Spleen (tissue), 11 donors: Measurements from ENCODE around the gene JOSD1. TPM values are rescaled to one million over a fixed set of nuclear protein-coding genes. Genes with fewer than 3 reads are reported as not detected.
A peak's percentile ranks its signal among the peaks of the same experiment; 100 is the strongest.

Experiments used
- DNase-seq: peaks from one replicate; pipeline ENCODE4 v3.0.0-alpha.2; 2020
- H3K27ac ChIP-seq, 8 donors: fragments of 200-600 bp; sonication (generic) in 7 of 8; 1 replicate in 4 of 8; 2 replicates in 4 of 8; pipeline versions ENCODE4 v1.5.0 to v1.8.0; 2016 to 2021; ENCODE audit warnings: inconsistent platforms in 4 of 8, mild to moderate bottlenecking in 4 of 8, moderate library complexity in 1 of 8
- H3K27me3 ChIP-seq, 7 donors: fragments of 200-600 bp; sonication (generic) in 6 of 7; replicated peaks in 1 of 7; 1 replicate in 4 of 7; 2 replicates in 3 of 7; pipeline versions ENCODE4 v1.5.0 to v1.8.0; 2016 to 2021; ENCODE audit warnings: inconsistent platforms in 3 of 7, mild to moderate bottlenecking in 1 of 7
- H3K36me3 ChIP-seq, 6 donors: fragments of 200-600 bp; sonication (generic) in 5 of 6; 1 replicate in 4 of 6; 2 replicates in 2 of 6; pipeline versions ENCODE4 v1.5.0 to v1.8.0; 2016 to 2021; ENCODE audit warnings: inconsistent platforms in 2 of 6
- H3K4me1 ChIP-seq, 6 donors: fragments of 200-600 bp; sonication (generic) in 5 of 6; 1 replicate in 3 of 6; 2 replicates in 3 of 6; pipeline versions ENCODE4 v1.5.0 to v1.8.0; 2016 to 2021; ENCODE audit warnings: inconsistent platforms in 3 of 6
- H3K4me3 ChIP-seq, 8 donors: fragments of 200-600 bp; sonication (generic) in 7 of 8; 1 replicate in 4 of 8; 2 replicates in 4 of 8; pipeline versions ENCODE4 v1.5.0 to v1.8.0; 2016 to 2021; ENCODE audit warnings: inconsistent platforms in 4 of 8, mild to moderate bottlenecking in 4 of 8, moderate library complexity in 2 of 8
- H3K9me3 ChIP-seq, 8 donors: fragments of 200-600 bp; sonication (generic) in 7 of 8; 1 replicate in 4 of 8; 2 replicates in 4 of 8; pipeline versions ENCODE4 v1.5.0 to v1.8.0; 2016 to 2021; ENCODE audit warnings: inconsistent platforms in 4 of 8
- POLR2A ChIP-seq, 3 donors: fragments of 450-650 bp; IDR thresholded peaks; one replicate each; pipeline ENCODE4 v1.5.1; 2017; ENCODE audit warnings: antibody characterized with exemption in 3 of 3, mild to moderate bottlenecking in 1 of 3
- POLR2AphosphoS5 ChIP-seq, 3 donors: sonication (generic); formaldehyde crosslinking; IDR thresholded peaks; one replicate each; pipeline ENCODE4 v1.5.1; 2017; ENCODE audit warnings: antibody characterized with exemption in 3 of 3
- WGBS, 5 donors: extraction: QIAGEN DNeasy Blood & Tissue Kit in 3 of 5; methylation state at CpG; one replicate each; pipeline versions ENCODE4 v1.1.5 to v1.1.7; 2013 to 2018; 5-methylcytosine and 5-hydroxymethylcytosine counted together
- intact Hi-C: fragments of 100-400 bp; cut with DNase I; formaldehyde crosslinking; loops from one replicate; pipeline ENCODE4 v1.15.0; 2023; ENCODE audit warnings: low total_unique reads
- polyA plus RNA-seq, 3 donors: library from polyadenylated mRNA; stranded (reverse); fragments of 200-250 nt; gene quantifications; one replicate each; pipeline ENCODE4 v1.2.1, GENCODE V29; 2013
- total RNA-seq, 7 donors: library from RNA; depleted of rRNA in 3 of 7; stranded (reverse); fragments of >200 nt in 3 of 7; fragmentation: NEBNext Ultra II Directional in 4 of 7; extraction: Animal tissue kit (Norgen Biotek cat#: 25700) in 4 of 7; gene quantifications; one replicate each; pipeline versions ENCODE4 v1.1.0 to v1.2.1, GENCODE V29; 2016 to 2021
- TF ChIP-seq, protein P1 (sequence below), 11 experiments: fragments of 200-600 bp in 7 of 11; fragments of 450-650 bp in 4 of 11; sonication (generic) in 4 of 11; IDR thresholded peaks in 8 of 11; conservative IDR thresholded peaks in 3 of 11; 1 replicate in 7 of 11; 2 replicates in 4 of 11; pipeline versions ENCODE4 v1.4.0 to v1.8.0; 2016 to 2021; ENCODE audit warnings: antibody characterized with exemption in 11 of 11, inconsistent platforms in 4 of 11, mild to moderate bottlenecking in 1 of 11
- donor health status: healthy with polysubstance abuse.
- donor health status: DM: no; HTN: no; CAD: no; lungs with moderate emphysema.
- donor health status: DM: no; HTN: no; CAD: no.
- donor health status: Bipolar disorder and iron deficiency.
- donor health status: healthy.
- donor health status: DM: no; HTN: no; CAD: no.
- donor health status: DM: yes; HTN: yes; CAD: no.

Gene JOSD1
- total and polyA plus RNA-seq, 10 donors = 10.1 to 54.2 (median 33.2) TPM

DNA sequence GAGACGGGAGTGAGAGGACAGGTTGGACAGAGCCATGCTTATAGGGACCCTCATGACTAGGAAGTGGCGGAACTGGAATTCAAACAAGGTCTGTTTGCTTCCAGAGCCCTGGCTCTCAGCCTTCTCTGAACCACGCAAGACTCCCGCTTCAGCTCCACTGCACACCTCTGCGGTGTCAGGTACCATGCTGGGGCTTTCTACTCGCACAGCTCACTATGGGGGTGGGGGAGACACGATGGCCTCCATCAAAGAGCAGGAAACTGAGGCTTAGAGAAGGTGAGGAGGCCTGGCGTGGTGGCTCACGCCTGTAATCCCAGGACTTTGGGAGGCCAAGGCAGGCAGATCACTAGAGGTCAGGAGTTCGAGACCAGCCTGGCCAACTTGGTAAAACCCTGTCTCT is 40.8 kb upstream of the JOSD1 start:
- no peaks in the 10 kb centered on the region for H3K27me3 ChIP-seq
- H3K4me3 ChIP-seq = no peak overlapping the region
- peaks cover 28 to 100% (median 100%) of the 10 kb centered on the region in 6 donors for H3K36me3 ChIP-seq
- H3K9me3 ChIP-seq = no peaks in the 10 kb centered on the region
- peak overlapping the region in 2 of 8 donors; percentile 42 to 56 for H3K27ac ChIP-seq
- TF ChIP-seq, protein P1, sequence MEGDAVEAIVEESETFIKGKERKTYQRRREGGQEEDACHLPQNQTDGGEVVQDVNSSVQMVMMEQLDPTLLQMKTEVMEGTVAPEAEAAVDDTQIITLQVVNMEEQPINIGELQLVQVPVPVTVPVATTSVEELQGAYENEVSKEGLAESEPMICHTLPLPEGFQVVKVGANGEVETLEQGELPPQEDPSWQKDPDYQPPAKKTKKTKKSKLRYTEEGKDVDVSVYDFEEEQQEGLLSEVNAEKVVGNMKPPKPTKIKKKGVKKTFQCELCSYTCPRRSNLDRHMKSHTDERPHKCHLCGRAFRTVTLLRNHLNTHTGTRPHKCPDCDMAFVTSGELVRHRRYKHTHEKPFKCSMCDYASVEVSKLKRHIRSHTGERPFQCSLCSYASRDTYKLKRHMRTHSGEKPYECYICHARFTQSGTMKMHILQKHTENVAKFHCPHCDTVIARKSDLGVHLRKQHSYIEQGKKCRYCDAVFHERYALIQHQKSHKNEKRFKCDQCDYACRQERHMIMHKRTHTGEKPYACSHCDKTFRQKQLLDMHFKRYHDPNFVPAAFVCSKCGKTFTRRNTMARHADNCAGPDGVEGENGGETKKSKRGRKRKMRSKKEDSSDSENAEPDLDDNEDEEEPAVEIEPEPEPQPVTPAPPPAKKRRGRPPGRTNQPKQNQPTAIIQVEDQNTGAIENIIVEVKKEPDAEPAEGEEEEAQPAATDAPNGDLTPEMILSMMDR (IDR thresholded peaks at IDR 0.05 in 8 of 11, conservative IDR thresholded peaks at IDR 0.05 in 3 of 11) = no peak
- TF ChIP-seq POLR2AphosphoS5 (IDR thresholded peaks at IDR 0.05) = peak in 1 of 3 donors; percentile 1
- 90 to 93% (median 93%) methylated on average over 10 of the region's 10 CpGs for WGBS, 5 donors
- H3K4me1 ChIP-seq = peaks cover 0 to 54% (median 14%) of the 10 kb centered on the region in 6 donors
- intact Hi-C loops = no loop called here
- DNase-seq = no peak

DNA sequence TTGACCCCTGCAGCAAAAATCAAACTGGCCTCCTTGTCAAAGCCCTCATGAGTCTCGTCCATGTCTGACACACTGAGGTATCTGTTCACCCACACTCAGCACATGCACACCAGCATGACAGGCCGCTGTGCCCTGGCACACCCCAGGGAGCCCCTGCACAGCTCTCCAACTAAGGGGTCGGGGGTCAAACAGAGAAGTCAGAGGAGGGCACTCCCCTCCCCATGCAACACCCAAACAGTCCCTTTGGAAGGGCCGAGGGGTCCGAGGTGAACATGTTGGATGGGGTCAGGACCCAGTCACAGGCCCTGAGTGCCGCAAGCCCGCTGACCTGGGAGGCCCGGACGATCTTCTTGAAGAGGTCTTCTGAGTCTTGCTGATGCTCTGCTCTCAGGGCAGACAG is 40.4 kb upstream of the JOSD1 start:
- intact Hi-C loops = no loop called here
- Histone ChIP-seq H3K27ac (peak overlapping the region in 3 of 8 donors; percentile 30 to 56 (median 42)), H3K9me3 (no peaks in the 10 kb centered on the region), H3K4me3 (no peak overlapping the region), H3K4me1 (peaks cover 0 to 58% (median 15%) of the 10 kb centered on the region in 6 donors), H3K27me3 (no peaks in the 10 kb centered on the region), H3K36me3 (peaks cover 28 to 100% (median 100%) of the 10 kb centered on the region in 6 donors)
- WGBS, 5 donors = 93 to 99% (median 94%) methylated on average over 6 to 9 of the region's 9 CpGs
- peak in 2 of 3 donors; percentile 3 to 61 for TF ChIP-seq POLR2AphosphoS5 (IDR thresholded peaks at IDR 0.05)
- TF ChIP-seq, protein P1 (IDR thresholded peaks at IDR 0.05 in 8 of 11, conservative IDR thresholded peaks at IDR 0.05 in 3 of 11) = no peak
- DNase-seq = no peak

DNA sequence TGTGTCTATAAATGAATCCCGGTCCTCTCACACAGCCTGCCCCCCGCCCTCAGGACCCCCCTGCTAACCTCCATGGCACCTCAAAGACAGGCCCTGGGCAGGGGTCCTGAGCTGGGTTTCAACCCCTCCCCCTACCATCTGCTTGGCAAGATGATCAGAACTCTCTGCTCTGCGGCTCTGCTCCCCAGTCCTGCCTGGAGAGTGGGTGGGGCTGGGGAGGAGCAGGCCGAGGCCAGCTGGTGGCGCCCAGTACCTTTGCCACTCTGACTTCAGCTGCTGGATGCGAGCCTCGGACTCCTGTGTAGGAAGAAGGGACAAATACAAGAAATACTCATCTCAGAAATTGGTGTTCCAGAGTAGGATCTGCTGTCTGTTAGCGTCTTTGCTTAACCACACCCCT is 40.0 kb upstream of the JOSD1 start:
- TF ChIP-seq, protein P1 (IDR thresholded peaks at IDR 0.05 in 8 of 11, conservative IDR thresholded peaks at IDR 0.05 in 3 of 11) = no peak
- peak in 1 of 3 donors; percentile 47 for TF ChIP-seq POLR2AphosphoS5 (IDR thresholded peaks at IDR 0.05)
- TF ChIP-seq POLR2A (IDR thresholded peaks at IDR 0.05) = no peak
- DNase-seq = no peak

DNA sequence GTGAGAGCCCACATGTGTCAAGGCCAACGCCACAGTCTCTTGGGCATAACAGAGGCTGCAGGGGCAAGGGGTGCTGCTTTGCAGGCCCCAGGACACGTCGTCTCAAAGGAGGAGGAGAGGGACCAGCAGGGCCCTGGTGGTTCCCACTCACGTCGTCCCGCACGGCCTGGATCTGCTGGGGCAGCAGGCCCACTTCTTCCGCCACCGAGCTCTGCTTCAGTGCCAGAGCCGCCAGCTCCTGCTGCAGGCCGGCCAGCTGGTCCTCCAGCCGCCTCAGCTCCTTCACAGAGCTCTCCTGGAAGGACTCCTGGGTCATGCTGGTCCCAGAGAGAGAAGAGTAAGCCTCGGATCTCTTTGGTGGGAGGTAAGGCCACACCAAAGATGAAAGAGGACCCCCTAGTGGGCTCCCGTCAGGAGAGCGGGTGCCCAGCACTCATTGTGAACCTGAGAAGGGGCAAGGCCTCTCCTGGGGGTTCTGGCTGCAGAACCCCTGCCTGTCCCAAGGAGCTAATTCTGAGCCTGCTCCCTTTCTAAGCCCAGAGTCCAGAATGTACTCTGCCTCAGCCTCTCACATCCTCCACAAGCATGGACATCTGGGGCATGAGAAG is 39.5 kb upstream of the JOSD1 start:
- Histone ChIP-seq H3K27me3 (no peaks in the 10 kb centered on the region), H3K36me3 (peaks cover 25 to 100% (median 100%) of the 10 kb centered on the region in 6 donors), H3K4me3 (no peak overlapping the region), H3K9me3 (no peaks in the 10 kb centered on the region), H3K27ac (peak overlapping the region in 5 of 8 donors; percentile 30 to 56 (median 42)), H3K4me1 (peaks cover 0 to 67% (median 20%) of the 10 kb centered on the region in 6 donors)
- intact Hi-C loops = no loop called here
- TF ChIP-seq POLR2A (IDR thresholded peaks at IDR 0.05) (no peak), POLR2AphosphoS5 (IDR thresholded peaks at IDR 0.05) (peak; percentile 37 to 77 (median 52))
- TF ChIP-seq, protein P1 (IDR thresholded peaks at IDR 0.05 in 8 of 11, conservative IDR thresholded peaks at IDR 0.05 in 3 of 11) = no peak
- 76 to 94% (median 85%) methylated on average over 11 to 15 of the region's 15 CpGs for WGBS, 5 donors
- no peak for DNase-seq

More for the DNA sequence above, 40.0 kb upstream of the JOSD1 start:
- 82 to 93% (median 87%) methylated on average over 7 to 8 of the region's 8 CpGs for WGBS, 5 donors
- no peaks in the 10 kb centered on the region for H3K27me3 ChIP-seq
- no peak overlapping the region for H3K4me3 ChIP-seq
- intact Hi-C loops = no loop called here
- peaks cover 0 to 62% (median 17%) of the 10 kb centered on the region in 6 donors for H3K4me1 ChIP-seq
- no peaks in the 10 kb centered on the region for H3K9me3 ChIP-seq
- H3K36me3 ChIP-seq = peaks cover 28 to 100% (median 100%) of the 10 kb centered on the region in 6 donors
- peak overlapping the region in 5 of 8 donors; percentile 30 to 56 (median 42) for H3K27ac ChIP-seq
